ENCODE data around the gene LAPTM5.

LAPTM5 gene

DNA sequence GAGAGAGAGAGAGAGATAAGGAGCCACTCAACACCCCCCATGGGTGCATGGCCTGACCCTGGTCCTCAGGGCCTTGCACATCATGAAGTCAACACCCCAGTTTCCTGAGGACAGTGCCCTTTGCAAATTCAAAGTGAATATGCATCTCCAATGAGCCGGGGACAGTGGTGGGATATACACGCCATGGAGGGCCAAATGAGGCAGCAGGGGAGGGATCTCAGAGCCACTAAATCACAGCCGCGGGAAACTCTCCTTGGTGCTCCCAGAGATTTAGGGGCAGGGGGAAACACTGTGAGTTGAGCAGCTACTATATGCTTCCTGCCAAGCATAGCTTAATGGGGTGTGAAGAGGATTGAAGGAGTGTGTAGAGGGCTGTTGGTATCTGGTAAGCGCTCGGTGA lies 69.7 kb downstream of the LAPTM5 start:
- no peak overlapping the region for H3K9ac ChIP-seq (ENCODE audit: low read depth, low read length, poor library complexity)
- H3K36me3 ChIP-seq (replicated peaks in 1 of 2; ENCODE audit: control insufficient read depth in 2 of 2, insufficient read depth in 2 of 2, low read length in 2 of 2), result no peaks in the 10 kb centered on the region
- peak overlapping the region; percentile 43 for H2BK5ac ChIP-seq (ENCODE audit: low read length)
- no peak overlapping the region for H3K4ac ChIP-seq (ENCODE audit: low read length)
- no peak overlapping the region for H3K4me2 ChIP-seq (ENCODE audit: insufficient read depth, low read length, poor library complexity, severe bottlenecking)
- no peak overlapping the region for H3K23ac ChIP-seq (ENCODE audit: low read depth, low read length, poor library complexity)
- H2AFZ ChIP-seq (ENCODE audit: low read length), result no peak overlapping the region
- no peak overlapping the region for H2BK15ac ChIP-seq (ENCODE audit: low read length)
- no peak overlapping the region for H3K18ac ChIP-seq (ENCODE audit: low read length)
- peaks cover 0 to 65% (median 4%) of the 10 kb centered on the region in 3 experiments for H3K27me3 ChIP-seq (ENCODE audit: control insufficient read depth in 3 of 3, insufficient read depth in 3 of 3, low read depth in 1 of 3, low read length in 3 of 3)
- no peak overlapping the region for H4K8ac ChIP-seq (ENCODE audit: low read depth, low read length)
- DNase-seq (ENCODE audit: low spot score), result no peak
- no peak overlapping the region for H2BK12ac ChIP-seq (ENCODE audit: low read length)
- H3K4me3 ChIP-seq (ENCODE audit: low read length in 2 of 2), result no peak overlapping the region
- no peaks in the 10 kb centered on the region for H3K9me3 ChIP-seq (replicated peaks in 1 of 2; ENCODE audit: control insufficient read depth in 2 of 2, insufficient read depth in 1 of 2, low read depth in 1 of 2, low read length in 2 of 2)
- H3K14ac ChIP-seq (ENCODE audit: low read length), result no peak overlapping the region
- H2BK120ac ChIP-seq (ENCODE audit: low read depth, low read length), result peak overlapping the region; percentile 23
- no peak overlapping the region for H3K27ac ChIP-seq (replicated peaks; ENCODE audit: low read length)
- H3K4me1 ChIP-seq (ENCODE audit: control insufficient read depth in 2 of 2, insufficient read depth in 1 of 2, low read depth in 1 of 2, low read length in 2 of 2), result peaks cover 5 to 40% of the 10 kb centered on the region in 2 donors
- WGBS, 2 donors (ENCODE audit: extremely low coverage in 2 of 2, insufficient read length in 2 of 2, insufficient replicate concordance in 1 of 2), result no CpG with 5 or more reads among the region's 6 CpGs
- no peak overlapping the region for H2AK5ac ChIP-seq (ENCODE audit: low read depth, low read length)
- no peak overlapping the region for H4K91ac ChIP-seq (ENCODE audit: low read depth, low read length, poor library complexity)
- no peaks in the 10 kb centered on the region for H3K79me1 ChIP-seq (ENCODE audit: low read depth, low read length)

GRCh38 chr1:30686236-30686935 lies 71.2 kb downstream of the LAPTM5 start:
- Histone ChIP-seq H3K4me3 (ENCODE audit: low read length in 2 of 2) (no peak overlapping the region), H4K91ac (ENCODE audit: low read depth, low read length, poor library complexity) (no peak overlapping the region), H2AFZ (ENCODE audit: low read length) (no peak overlapping the region), H2AK5ac (ENCODE audit: low read depth, low read length) (peak overlapping the region; percentile 78), H3K4ac (ENCODE audit: low read length) (no peak overlapping the region), H2BK120ac (ENCODE audit: low read depth, low read length) (no peak overlapping the region), H2BK15ac (ENCODE audit: low read length) (peak overlapping the region; percentile 74), H3K18ac (ENCODE audit: low read length) (peak overlapping the region; percentile 54), H3K36me3 (replicated peaks in 1 of 2; ENCODE audit: control insufficient read depth in 2 of 2, insufficient read depth in 2 of 2, low read length in 2 of 2) (no peaks in the 10 kb centered on the region), H2BK12ac (ENCODE audit: low read length) (peak overlapping the region; percentile 25), H3K27ac (replicated peaks; ENCODE audit: low read length) (no peak overlapping the region), H3K9me3 (replicated peaks in 1 of 2; ENCODE audit: control insufficient read depth in 2 of 2, insufficient read depth in 1 of 2, low read depth in 1 of 2, low read length in 2 of 2) (no peaks in the 10 kb centered on the region), H3K9ac (ENCODE audit: low read depth, low read length, poor library complexity) (peak overlapping the region; percentile 54), H3K23ac (ENCODE audit: low read depth, low read length, poor library complexity) (no peak overlapping the region), H3K14ac (ENCODE audit: low read length) (peak overlapping the region; percentile 23), H4K8ac (ENCODE audit: low read depth, low read length) (no peak overlapping the region), H3K4me1 (ENCODE audit: control insufficient read depth in 2 of 2, insufficient read depth in 1 of 2, low read depth in 1 of 2, low read length in 2 of 2) (peaks cover 5 to 35% of the 10 kb centered on the region in 2 donors), H2BK5ac (ENCODE audit: low read length) (peak overlapping the region; percentile 93), H3K27me3 (ENCODE audit: control insufficient read depth in 3 of 3, insufficient read depth in 3 of 3, low read depth in 1 of 3, low read length in 3 of 3) (peaks cover 0 to 70% (median 4%) of the 10 kb centered on the region in 3 experiments), H3K4me2 (ENCODE audit: insufficient read depth, low read length, poor library complexity, severe bottlenecking) (no peak overlapping the region), H3K79me1 (ENCODE audit: low read depth, low read length) (no peaks in the 10 kb centered on the region)
- no peak for DNase-seq (ENCODE audit: low spot score)
- no CpG with 5 or more reads among the region's 10 CpGs for WGBS, 2 donors (ENCODE audit: extremely low coverage in 2 of 2, insufficient read length in 2 of 2, insufficient replicate concordance in 1 of 2)

DNA sequence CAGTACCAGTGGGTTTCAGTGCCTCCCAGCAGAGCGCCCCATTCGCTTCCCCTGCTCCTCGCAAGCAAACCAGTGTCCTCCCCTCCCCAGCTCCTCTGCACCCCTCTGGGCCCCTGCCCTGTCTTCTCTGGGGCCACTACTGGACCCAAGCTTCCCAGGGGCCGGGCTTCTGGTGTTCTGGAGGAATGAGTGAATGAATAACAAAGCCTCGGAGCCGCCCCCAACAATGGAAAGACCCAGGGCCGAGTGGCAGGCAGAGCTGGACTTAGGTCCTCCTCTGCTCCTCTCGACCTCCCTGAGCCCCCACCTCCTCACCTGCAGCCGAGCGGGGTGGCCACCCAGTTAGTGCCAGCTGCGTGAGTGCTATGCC lies 71.8 kb downstream of the LAPTM5 start:
- H3K4me2 ChIP-seq (ENCODE audit: insufficient read depth, low read length, poor library complexity, severe bottlenecking), result peak overlapping the region; percentile 66
- no peak overlapping the region for H2AFZ ChIP-seq (ENCODE audit: low read length)
- peak overlapping the region; percentile 95 for H3K18ac ChIP-seq (ENCODE audit: low read length)
- no peak overlapping the region for H2BK12ac ChIP-seq (ENCODE audit: low read length)
- no peak overlapping the region for H4K91ac ChIP-seq (ENCODE audit: low read depth, low read length, poor library complexity)
- H3K79me1 ChIP-seq (ENCODE audit: low read depth, low read length), result no peaks in the 10 kb centered on the region
- no peaks in the 10 kb centered on the region for H3K36me3 ChIP-seq (replicated peaks in 1 of 2; ENCODE audit: control insufficient read depth in 2 of 2, insufficient read depth in 2 of 2, low read length in 2 of 2)
- H3K23ac ChIP-seq (ENCODE audit: low read depth, low read length, poor library complexity), result peak overlapping the region; percentile 70
- no CpG with 5 or more reads among the region's 11 CpGs for WGBS, 2 donors (ENCODE audit: extremely low coverage in 2 of 2, insufficient read length in 2 of 2, insufficient replicate concordance in 1 of 2)
- H4K8ac ChIP-seq (ENCODE audit: low read depth, low read length), result no peak overlapping the region
- H2AK5ac ChIP-seq (ENCODE audit: low read depth, low read length), result peak overlapping the region; percentile 78
- peak overlapping the region; percentile 93 for H2BK5ac ChIP-seq (ENCODE audit: low read length)
- H3K4me3 ChIP-seq (ENCODE audit: low read length in 2 of 2), result peak overlapping the region in 1 of 2 donors; percentile 66
- no peak overlapping the region for H3K14ac ChIP-seq (ENCODE audit: low read length)
- H3K9me3 ChIP-seq (replicated peaks in 1 of 2; ENCODE audit: control insufficient read depth in 2 of 2, insufficient read depth in 1 of 2, low read depth in 1 of 2, low read length in 2 of 2), result no peaks in the 10 kb centered on the region
- no peak overlapping the region for H2BK120ac ChIP-seq (ENCODE audit: low read depth, low read length)
- H3K27me3 ChIP-seq (ENCODE audit: control insufficient read depth in 3 of 3, insufficient read depth in 3 of 3, low read depth in 1 of 3, low read length in 3 of 3), result peaks cover 0 to 70% (median 4%) of the 10 kb centered on the region in 3 experiments
- peak overlapping the region; percentile 74 for H2BK15ac ChIP-seq (ENCODE audit: low read length)
- H3K9ac ChIP-seq (ENCODE audit: low read depth, low read length, poor library complexity), result no peak overlapping the region
- H3K4ac ChIP-seq (ENCODE audit: low read length), result peak overlapping the region; percentile 67
- peaks cover 5 to 30% of the 10 kb centered on the region in 2 donors for H3K4me1 ChIP-seq (ENCODE audit: control insufficient read depth in 2 of 2, insufficient read depth in 1 of 2, low read depth in 1 of 2, low read length in 2 of 2)
- DNase-seq (ENCODE audit: low spot score), result no peak
- peak overlapping the region; percentile 52 for H3K27ac ChIP-seq (replicated peaks; ENCODE audit: low read length)

DNA sequence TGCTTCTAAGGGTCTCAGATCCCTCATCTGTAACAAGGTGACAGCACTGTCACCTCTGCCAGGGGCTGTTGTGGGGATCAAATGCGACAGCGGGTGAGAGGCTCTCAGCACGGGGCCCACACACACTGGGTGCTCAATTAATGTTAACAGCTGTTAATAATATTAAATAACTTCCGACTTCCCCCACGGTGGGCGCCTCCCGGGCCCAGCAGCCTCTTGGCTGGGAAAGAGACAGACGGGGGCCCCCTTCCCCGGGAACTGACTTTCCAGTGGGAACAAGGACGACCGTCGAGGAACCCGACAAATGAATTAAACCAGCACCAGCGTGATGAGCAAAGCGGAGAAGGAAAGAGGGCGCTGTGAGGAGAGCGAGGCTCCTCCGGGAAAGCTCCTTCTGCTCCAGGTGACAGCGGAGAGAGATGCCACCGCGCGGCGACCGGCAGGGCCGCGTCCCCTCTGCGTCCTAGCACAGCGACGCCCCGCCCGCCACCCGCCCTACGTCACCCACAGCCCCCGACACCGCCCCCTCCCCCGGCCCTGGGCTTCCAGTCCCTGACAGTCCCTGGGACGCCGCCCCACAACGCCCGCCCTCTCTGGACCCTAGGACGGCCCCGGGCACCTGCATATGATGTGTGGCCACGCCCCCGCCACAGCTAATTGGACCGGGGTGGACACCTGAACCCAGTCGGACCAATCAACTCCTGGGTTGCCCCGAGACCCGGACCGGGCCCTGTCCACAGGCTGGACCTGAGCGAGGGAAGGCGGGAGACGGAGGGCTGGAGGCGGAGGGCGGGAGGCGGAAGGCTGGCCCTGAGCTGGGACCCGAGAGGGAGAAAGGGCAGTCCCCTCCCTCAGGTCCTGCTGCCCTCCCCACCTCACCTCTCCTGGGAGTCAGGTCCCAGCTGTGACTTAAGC lies 72.4 kb downstream of the LAPTM5 start:
- Histone ChIP-seq H2AK5ac (ENCODE audit: low read depth, low read length) (peak overlapping the region; percentile 78), H2BK5ac (ENCODE audit: low read length) (peak overlapping the region; percentile 93), H3K14ac (ENCODE audit: low read length) (no peak overlapping the region), H3K18ac (ENCODE audit: low read length) (peak overlapping the region; percentile 95), H2AFZ (ENCODE audit: low read length) (peak overlapping the region; percentile 52), H2BK12ac (ENCODE audit: low read length) (no peak overlapping the region), H3K79me1 (ENCODE audit: low read depth, low read length) (no peaks in the 10 kb centered on the region), H3K36me3 (replicated peaks in 1 of 2; ENCODE audit: control insufficient read depth in 2 of 2, insufficient read depth in 2 of 2, low read length in 2 of 2) (no peaks in the 10 kb centered on the region), H3K23ac (ENCODE audit: low read depth, low read length, poor library complexity) (peak overlapping the region; percentile 70), H3K9ac (ENCODE audit: low read depth, low read length, poor library complexity) (no peak overlapping the region), H3K27ac (replicated peaks; ENCODE audit: low read length) (peak overlapping the region; percentile 52), H2BK120ac (ENCODE audit: low read depth, low read length) (no peak overlapping the region), H3K4me1 (ENCODE audit: control insufficient read depth in 2 of 2, insufficient read depth in 1 of 2, low read depth in 1 of 2, low read length in 2 of 2) (peaks cover 4 to 24% of the 10 kb centered on the region in 2 donors), H3K4ac (ENCODE audit: low read length) (peak overlapping the region; percentile 67), H3K4me2 (ENCODE audit: insufficient read depth, low read length, poor library complexity, severe bottlenecking) (peak overlapping the region; percentile 66), H3K4me3 (ENCODE audit: low read length in 2 of 2) (peak overlapping the region in 1 of 2 donors; percentile 66), H3K27me3 (ENCODE audit: control insufficient read depth in 3 of 3, insufficient read depth in 3 of 3, low read depth in 1 of 3, low read length in 3 of 3) (peaks cover 0 to 70% (median 4%) of the 10 kb centered on the region in 3 experiments), H4K8ac (ENCODE audit: low read depth, low read length) (no peak overlapping the region), H2BK15ac (ENCODE audit: low read length) (peak overlapping the region; percentile 74), H3K9me3 (replicated peaks in 1 of 2; ENCODE audit: control insufficient read depth in 2 of 2, insufficient read depth in 1 of 2, low read depth in 1 of 2, low read length in 2 of 2) (no peaks in the 10 kb centered on the region), H4K91ac (ENCODE audit: low read depth, low read length, poor library complexity) (no peak overlapping the region)
- DNase-seq (ENCODE audit: low spot score), result peak; percentile 94
- no CpG with 5 or more reads among the region's 56 CpGs for WGBS, 2 donors (ENCODE audit: extremely low coverage in 2 of 2, insufficient read length in 2 of 2, insufficient replicate concordance in 1 of 2)

All from neuronal stem cell (in vitro differentiated cells).